ENCODE results near the gene OGFRL1. TPM values are rescaled to one million over a fixed set of nuclear protein-coding genes. Genes with fewer than 3 reads are reported as not detected.

The OGFRL1 gene
- total RNA-seq, 1 donor from 2014 or later, result 48.7 TPM

- H3K4me3 ChIP-seq (ENCODE audit: low read depth, low read length), result no peak overlapping the region
- no peaks in the 10 kb centered on the region for H3K36me3 ChIP-seq (ENCODE audit: control insufficient read depth, insufficient read depth, low read length)
- no peak for DNase-seq (ENCODE audit: low read depth)
- TF ChIP-seq CTCF (IDR thresholded peaks at IDR 0.05; ENCODE audit: insufficient read depth, low read length, poor library complexity, severe bottlenecking), result no peak
- H3K27me3 ChIP-seq (ENCODE audit: control insufficient read depth, insufficient read depth, low read length), result no peaks in the 10 kb centered on the region
Observed at GRCh38 chr6:71299541-71300470, 11.2 kb downstream of the OGFRL1 start.

GRCh38 chr6:71300561-71301168 lies 12.1 kb downstream of the OGFRL1 start:
- no peak overlapping the region for H3K4me3 ChIP-seq (ENCODE audit: low read depth, low read length)
- no peaks in the 10 kb centered on the region for H3K27me3 ChIP-seq (ENCODE audit: control insufficient read depth, insufficient read depth, low read length)
- no peak for TF ChIP-seq CTCF (IDR thresholded peaks at IDR 0.05; ENCODE audit: insufficient read depth, low read length, poor library complexity, severe bottlenecking)
- no peak for DNase-seq (ENCODE audit: low read depth)
- H3K36me3 ChIP-seq (ENCODE audit: control insufficient read depth, insufficient read depth, low read length), result no peaks in the 10 kb centered on the region

GRCh38 chr6:71301546-71301945 lies 12.9 kb downstream of the OGFRL1 start:
- Histone ChIP-seq H3K36me3 (ENCODE audit: control insufficient read depth, insufficient read depth, low read length) (no peaks in the 10 kb centered on the region), H3K4me3 (ENCODE audit: low read depth, low read length) (no peak overlapping the region)
- TF ChIP-seq CTCF (IDR thresholded peaks at IDR 0.05; ENCODE audit: insufficient read depth, low read length, poor library complexity, severe bottlenecking), result no peak

GRCh38 chr6:71309656-71310055 lies 21.0 kb downstream of the OGFRL1 start:
- TF ChIP-seq CTCF (IDR thresholded peaks at IDR 0.05; ENCODE audit: insufficient read depth, low read length, poor library complexity, severe bottlenecking), result no peak
- no peaks in the 10 kb centered on the region for H3K36me3 ChIP-seq (ENCODE audit: control insufficient read depth, insufficient read depth, low read length)

More at GRCh38 chr6:71301546-71301945, 12.9 kb downstream of the OGFRL1 start:
- no peak for DNase-seq (ENCODE audit: low read depth)
- no peaks in the 10 kb centered on the region for H3K27me3 ChIP-seq (ENCODE audit: control insufficient read depth, insufficient read depth, low read length)

GRCh38 chr6:71310261-71310660 lies 21.6 kb downstream of the OGFRL1 start:
- no peak overlapping the region for H3K4me3 ChIP-seq (ENCODE audit: low read depth, low read length)
- TF ChIP-seq CTCF (IDR thresholded peaks at IDR 0.05; ENCODE audit: insufficient read depth, low read length, poor library complexity, severe bottlenecking), result no peak
- no peak for DNase-seq (ENCODE audit: low read depth)
- H3K27me3 ChIP-seq (ENCODE audit: control insufficient read depth, insufficient read depth, low read length), result no peaks in the 10 kb centered on the region
- H3K36me3 ChIP-seq (ENCODE audit: control insufficient read depth, insufficient read depth, low read length), result no peaks in the 10 kb centered on the region

More at GRCh38 chr6:71309656-71310055, 21.0 kb downstream of the OGFRL1 start:
- no peak overlapping the region for H3K4me3 ChIP-seq (ENCODE audit: low read depth, low read length)
- no peak for DNase-seq (ENCODE audit: low read depth)
- no peaks in the 10 kb centered on the region for H3K27me3 ChIP-seq (ENCODE audit: control insufficient read depth, insufficient read depth, low read length)

All from kidney epithelial cell (primary cell).